ENCODE results near the gene COL11A2.

DNA sequence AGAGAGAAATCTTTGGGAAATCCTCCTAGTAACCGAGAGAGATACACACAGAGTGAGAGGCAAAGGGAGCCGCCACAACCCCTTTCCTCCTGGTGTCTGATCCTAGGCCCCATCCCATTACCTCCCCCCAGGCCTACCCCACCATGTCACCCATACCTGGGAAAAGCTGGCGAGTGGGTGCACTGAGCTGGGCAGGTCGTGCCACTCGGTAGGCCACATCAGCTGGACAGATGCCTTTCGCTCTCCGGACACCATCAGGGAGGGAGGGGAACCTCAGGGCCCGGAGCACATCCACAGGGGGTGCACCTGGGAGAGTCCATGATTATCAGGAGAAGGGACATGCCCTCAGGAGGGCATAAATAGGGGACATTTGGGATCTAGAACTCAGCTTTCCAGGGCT, 3.1 kb downstream of the COL11A2 start:
- TF ChIP-seq KLF16 (CRISPR knock-in tag; IDR thresholded peaks at IDR 0.05) (no peak), POLR2AphosphoS5 (IDR thresholded peaks at IDR 0.05; ENCODE audit: low read depth, low read length) (no peak), KMT2A (CRISPR knock-in tag; IDR thresholded peaks at IDR 0.05) (no peak), PAWR (CRISPR knock-in tag; IDR thresholded peaks at IDR 0.05; ENCODE audit: borderline replicate concordance) (no peak), NR2C2 (CRISPR knock-in tag; IDR thresholded peaks at IDR 0.05; ENCODE audit: borderline replicate concordance) (no peak), ZNF264 (CRISPR knock-in tag; IDR thresholded peaks at IDR 0.05) (no peak), SP1 (IDR thresholded peaks at IDR 0.05) (no peak), SP1 (CRISPR knock-in tag; IDR thresholded peaks at IDR 0.05) (no peak), FOSL1 (CRISPR knock-in tag; IDR thresholded peaks at IDR 0.05; ENCODE audit: borderline replicate concordance) (no peak)
- TF ChIP-seq, protein P1, sequence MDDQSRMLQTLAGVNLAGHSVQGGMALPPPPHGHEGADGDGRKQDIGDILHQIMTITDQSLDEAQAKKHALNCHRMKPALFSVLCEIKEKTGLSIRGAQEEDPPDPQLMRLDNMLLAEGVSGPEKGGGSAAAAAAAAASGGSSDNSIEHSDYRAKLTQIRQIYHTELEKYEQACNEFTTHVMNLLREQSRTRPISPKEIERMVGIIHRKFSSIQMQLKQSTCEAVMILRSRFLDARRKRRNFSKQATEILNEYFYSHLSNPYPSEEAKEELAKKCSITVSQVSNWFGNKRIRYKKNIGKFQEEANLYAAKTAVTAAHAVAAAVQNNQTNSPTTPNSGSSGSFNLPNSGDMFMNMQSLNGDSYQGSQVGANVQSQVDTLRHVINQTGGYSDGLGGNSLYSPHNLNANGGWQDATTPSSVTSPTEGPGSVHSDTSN (CRISPR knock-in tag; IDR thresholded peaks at IDR 0.05; ENCODE audit: borderline replicate concordance): no peak
- TF ChIP-seq, protein P2, sequence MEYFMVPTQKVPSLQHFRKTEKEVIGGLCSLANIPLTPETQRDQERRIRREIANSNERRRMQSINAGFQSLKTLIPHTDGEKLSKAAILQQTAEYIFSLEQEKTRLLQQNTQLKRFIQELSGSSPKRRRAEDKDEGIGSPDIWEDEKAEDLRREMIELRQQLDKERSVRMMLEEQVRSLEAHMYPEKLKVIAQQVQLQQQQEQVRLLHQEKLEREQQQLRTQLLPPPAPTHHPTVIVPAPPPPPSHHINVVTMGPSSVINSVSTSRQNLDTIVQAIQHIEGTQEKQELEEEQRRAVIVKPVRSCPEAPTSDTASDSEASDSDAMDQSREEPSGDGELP (IDR thresholded peaks at IDR 0.05; ENCODE audit: borderline replicate concordance, low read depth): no peak
- TF ChIP-seq, protein P3, sequence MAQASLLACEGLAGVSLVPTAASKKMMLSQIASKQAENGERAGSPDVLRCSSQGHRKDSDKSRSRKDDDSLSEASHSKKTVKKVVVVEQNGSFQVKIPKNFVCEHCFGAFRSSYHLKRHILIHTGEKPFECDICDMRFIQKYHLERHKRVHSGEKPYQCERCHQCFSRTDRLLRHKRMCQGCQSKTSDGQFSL (CRISPR knock-in tag; IDR thresholded peaks at IDR 0.05): no peak
- TF ChIP-seq, protein P4, sequence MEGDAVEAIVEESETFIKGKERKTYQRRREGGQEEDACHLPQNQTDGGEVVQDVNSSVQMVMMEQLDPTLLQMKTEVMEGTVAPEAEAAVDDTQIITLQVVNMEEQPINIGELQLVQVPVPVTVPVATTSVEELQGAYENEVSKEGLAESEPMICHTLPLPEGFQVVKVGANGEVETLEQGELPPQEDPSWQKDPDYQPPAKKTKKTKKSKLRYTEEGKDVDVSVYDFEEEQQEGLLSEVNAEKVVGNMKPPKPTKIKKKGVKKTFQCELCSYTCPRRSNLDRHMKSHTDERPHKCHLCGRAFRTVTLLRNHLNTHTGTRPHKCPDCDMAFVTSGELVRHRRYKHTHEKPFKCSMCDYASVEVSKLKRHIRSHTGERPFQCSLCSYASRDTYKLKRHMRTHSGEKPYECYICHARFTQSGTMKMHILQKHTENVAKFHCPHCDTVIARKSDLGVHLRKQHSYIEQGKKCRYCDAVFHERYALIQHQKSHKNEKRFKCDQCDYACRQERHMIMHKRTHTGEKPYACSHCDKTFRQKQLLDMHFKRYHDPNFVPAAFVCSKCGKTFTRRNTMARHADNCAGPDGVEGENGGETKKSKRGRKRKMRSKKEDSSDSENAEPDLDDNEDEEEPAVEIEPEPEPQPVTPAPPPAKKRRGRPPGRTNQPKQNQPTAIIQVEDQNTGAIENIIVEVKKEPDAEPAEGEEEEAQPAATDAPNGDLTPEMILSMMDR (CRISPR knock-in tag; IDR thresholded peaks at IDR 0.05): no peak
